Activated naive CD4-positive, alpha-beta T cell treated with anti-CD3 and anti-CD28 coated beads, Interleukin-2, amount 10 ng/mL, durations not matched to agents 5 hours and 36 hours (primary cell): ENCODE measurements around the gene HTR1A. TPM values are rescaled to one million over a fixed set of nuclear protein-coding genes. Genes with fewer than 3 reads are reported as not detected.

Source experiments
- total RNA-seq, 2 experiments: library from RNA; stranded (reverse); gene quantifications; one replicate each; pipeline ENCODE4 v1.2.3, GENCODE V29; 2021

Gene HTR1A
- not detected for total RNA-seq

DNA sequence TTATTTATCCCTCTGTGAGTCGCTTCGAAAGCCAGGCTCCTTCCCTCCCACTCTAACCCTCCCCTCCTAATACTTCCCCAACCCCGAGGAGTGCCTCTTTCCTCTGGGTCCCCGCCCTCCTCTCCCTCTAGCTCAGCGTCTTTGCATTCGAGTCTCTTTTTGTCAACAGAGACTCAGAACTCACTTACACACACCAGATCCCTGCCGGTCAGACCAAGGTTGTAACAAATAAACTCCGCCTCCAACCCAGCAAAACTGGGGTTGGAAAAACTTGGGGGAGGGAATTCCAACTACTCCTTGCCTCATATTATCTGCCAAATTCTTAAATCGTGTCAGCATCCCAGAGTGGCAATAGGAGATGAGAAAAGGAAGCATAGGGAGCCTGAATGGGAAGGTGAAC, at the start of gene HTR1A:
TSS of gene HTR1A (minus strand) at position 167 of the 400 bp plus-strand sequence. CDS start 726 bp downstream, outside the sequence.

Other genes with a start within 250 kb of the HTR1A start
- not detected for gene RNF180, start 203.4 kb upstream of the HTR1A start, total RNA-seq